H1 (cell line): ENCODE results near the gene FITM2. TPM values are rescaled to one million over a fixed set of nuclear protein-coding genes. Genes with fewer than 3 reads are reported as not detected.

Experiments
- CTCF ChIA-PET: fragments of 300-600 bp; sonication (Branson Sonifier 250); formaldehyde crosslinking; loops from one replicate; lab custom pipeline; 2021; ENCODE audit not compliant: partially characterized antibody; lab: Charles Lee
- POLR2A ChIA-PET: fragments of 300-600 bp; sonication (Branson Sonifier 250); formaldehyde crosslinking; loops from one replicate; lab custom pipeline; 2021; ENCODE audit warnings: inconsistent platforms; ENCODE audit not compliant: partially characterized antibody; lab: Charles Lee
- DNase-seq, 2 experiments: peaks; one replicate each; pipeline versions ENCODE4 v3.0.0 to v3.0.0-alpha.2; 2010 to 2022; ENCODE audit warnings: low spot score in 2 of 2, low read depth in 1 of 2, mixed read lengths in 1 of 2
- FAIRE-seq: peaks from 2 replicates; lab custom pipeline; 2011; peaks lifted over from hg19 to GRCh38; lab: Jason Lieb, UNC
- H2AFZ ChIP-seq: 2 replicates; pipeline ENCODE4 v1.8.1; 2012; ENCODE audit warnings: low read length, inconsistent platforms
- H2AK5ac ChIP-seq: 2 replicates; pipeline ENCODE4 v1.6.1; 2013; ENCODE audit warnings: low read depth, low read length
- H2BK120ac ChIP-seq: replicated peaks from 2 replicates; pipeline ENCODE3; 2013; ENCODE audit warnings: low read depth, low read length, inconsistent platforms
- H2BK12ac ChIP-seq: 2 replicates; pipeline ENCODE4 v1.6.1; 2013; ENCODE audit warnings: low read depth, low read length
- H2BK15ac ChIP-seq: 2 replicates; pipeline ENCODE4 v1.6.1; 2013; ENCODE audit warnings: low read length
- H2BK20ac ChIP-seq: 2 replicates; pipeline ENCODE4 v1.6.1; 2013; ENCODE audit warnings: low read length
- H2BK5ac ChIP-seq: 2 replicates; pipeline ENCODE4 v1.6.1; 2013; ENCODE audit warnings: low read depth, low read length
- H3K14ac ChIP-seq: 2 replicates; pipeline ENCODE4 v1.6.1; 2013; ENCODE audit warnings: inconsistent platforms; ENCODE audit not compliant: insufficient read length
- H3K18ac ChIP-seq: 2 replicates; pipeline ENCODE4 v1.6.1; 2013; ENCODE audit warnings: low read length; ENCODE audit errors: extremely low read depth
- H3K23ac ChIP-seq: 2 replicates; pipeline ENCODE4 v1.6.1; 2013; ENCODE audit warnings: inconsistent platforms; ENCODE audit not compliant: insufficient read length
- H3K23me2 ChIP-seq: 2 replicates; pipeline ENCODE4 v1.6.1; 2013; ENCODE audit warnings: low read depth, low read length
- H3K27ac ChIP-seq: 2 replicates; pipeline ENCODE4 v1.6.1; 2011; ENCODE audit warnings: low read depth, low read length, inconsistent platforms
- H3K27me3 ChIP-seq, 4 experiments: replicated peaks in 1 of 4; 1 replicate in 1 of 4; 2 replicates in 3 of 4; pipeline versions ENCODE4 v1.6.1 to v1.8.1; 2011 to 2013; ENCODE audit warnings: low read length in 3 of 4, mild to moderate bottlenecking in 3 of 4, inconsistent platforms in 2 of 4, mixed read lengths in 2 of 4, moderate library complexity in 1 of 4; ENCODE audit not compliant: control insufficient read depth in 3 of 4, insufficient read depth in 3 of 4; ENCODE audit errors: extremely low read depth in 1 of 4
- H3K36me3 ChIP-seq, 4 experiments: 2 replicates each; pipeline versions ENCODE4 v1.6.1 to v1.8.1; 2011 to 2013; ENCODE audit warnings: mild to moderate bottlenecking in 4 of 4, low read length in 3 of 4, moderate library complexity in 2 of 4, control low read depth in 1 of 4, inconsistent platforms in 1 of 4; ENCODE audit not compliant: insufficient read depth in 4 of 4, control insufficient read depth in 2 of 4
- H3K4ac ChIP-seq: replicated peaks from 2 replicates; pipeline ENCODE3; 2013; ENCODE audit warnings: low read length, low read depth, mixed read lengths, inconsistent platforms; ENCODE audit not compliant: insufficient read length
- H3K4me1 ChIP-seq, 4 experiments: replicated peaks in 1 of 4; 1 replicate in 1 of 4; 2 replicates in 3 of 4; pipeline versions ENCODE4 v1.6.1 to v1.8.1; 2011 to 2013; ENCODE audit warnings: low read length in 3 of 4, inconsistent platforms in 2 of 4, mixed read lengths in 1 of 4; ENCODE audit not compliant: insufficient read depth in 4 of 4, control insufficient read depth in 3 of 4
- H3K4me2 ChIP-seq, 2 experiments: 2 replicates each; pipeline versions ENCODE4 v1.6.1 to v1.8.1; 2011 to 2013; ENCODE audit warnings: low read depth in 2 of 2, low read length in 2 of 2, control low read depth in 1 of 2, inconsistent platforms in 1 of 2, mild to moderate bottlenecking in 1 of 2; ENCODE audit not compliant: insufficient read depth in 1 of 2
- H3K4me3 ChIP-seq, 4 experiments: fragments of 200-600, 300-600 bp in 1 of 4; sonication (generic), shearing (Covaris generic), sonication (Bioruptor Twin) in 1 of 4; 2 replicates each; pipeline versions ENCODE4 v1.5.1 to v1.8.1; 2011 to 2016; ENCODE audit warnings: low read length in 4 of 4, low read depth in 3 of 4, control low read depth in 2 of 4, inconsistent platforms in 2 of 4, mild to moderate bottlenecking in 2 of 4, mixed read lengths in 1 of 4, moderate library complexity in 1 of 4; ENCODE audit not compliant: insufficient read depth in 2 of 4; ENCODE audit errors: extremely low read depth in 1 of 4
- H3K56ac ChIP-seq: replicated peaks from 2 replicates; pipeline ENCODE3; 2013; ENCODE audit warnings: low read depth, mild to moderate bottlenecking, mixed read lengths, low read length, inconsistent platforms; ENCODE audit not compliant: insufficient read length
- H3K79me1 ChIP-seq: 2 replicates; pipeline ENCODE4 v1.6.1; 2013; ENCODE audit warnings: low read depth, low read length, control low read depth
- H3K79me2 ChIP-seq, 2 experiments: 2 replicates each; pipeline versions ENCODE4 v1.6.1 to v1.8.1; 2012 to 2013; ENCODE audit warnings: low read length in 2 of 2, mild to moderate bottlenecking in 2 of 2, inconsistent platforms in 1 of 2; ENCODE audit not compliant: insufficient read depth in 2 of 2, control insufficient read depth in 1 of 2
- H3K9ac ChIP-seq, 4 experiments: replicated peaks in 1 of 4; 1 replicate in 1 of 4; 2 replicates in 3 of 4; pipeline versions ENCODE4 v1.6.1 to v1.8.1; 2011 to 2013; ENCODE audit warnings: low read depth in 3 of 4, low read length in 3 of 4, control low read depth in 2 of 4, mild to moderate bottlenecking in 2 of 4, moderate library complexity in 2 of 4, inconsistent platforms in 1 of 4; ENCODE audit errors: extremely low read depth in 1 of 4
- H3K9me3 ChIP-seq, 2 experiments: 2 replicates each; pipeline versions ENCODE4 v1.6.1 to v1.8.1; 2012 to 2013; ENCODE audit warnings: mild to moderate bottlenecking in 2 of 2, moderate library complexity in 2 of 2, control low read depth in 1 of 2, inconsistent platforms in 1 of 2, low read depth in 1 of 2, low read length in 1 of 2, mixed read lengths in 1 of 2; ENCODE audit not compliant: insufficient read depth in 2 of 2
- H4K20me1 ChIP-seq, 2 experiments: replicated peaks in 1 of 2; 2 replicates each; pipeline versions ENCODE3 to v1.8.1; 2011 to 2013; ENCODE audit warnings: inconsistent platforms in 2 of 2, low read length in 2 of 2, mild to moderate bottlenecking in 1 of 2; ENCODE audit not compliant: insufficient read depth in 2 of 2, control insufficient read depth in 1 of 2
- H4K5ac ChIP-seq: 2 replicates; pipeline ENCODE4 v1.6.1; 2013; ENCODE audit warnings: low read length, low read depth, mixed read lengths, inconsistent platforms; ENCODE audit not compliant: insufficient read length
- H4K8ac ChIP-seq: 2 replicates; pipeline ENCODE4 v1.8.0; 2013; ENCODE audit warnings: mild to moderate bottlenecking, moderate library complexity, low read length, inconsistent platforms; ENCODE audit not compliant: insufficient read depth; ENCODE audit errors: extremely low read depth
- H4K91ac ChIP-seq: replicated peaks from 2 replicates; pipeline ENCODE3; 2013; ENCODE audit warnings: low read length, mixed read lengths, inconsistent platforms; ENCODE audit not compliant: insufficient read length
- CREB1 ChIP-seq: IDR thresholded peaks from 2 replicates; pipeline ENCODE4 v1.6.1; 2012; ENCODE audit warnings: inconsistent platforms
- EGR1 ChIP-seq: IDR thresholded peaks from 2 replicates; pipeline ENCODE4 v1.6.1; 2011; ENCODE audit warnings: low read depth, low read length, borderline replicate concordance
- JUND ChIP-seq: IDR thresholded peaks from 2 replicates; pipeline ENCODE4 v1.6.1; 2011; ENCODE audit warnings: mild to moderate bottlenecking, improper control_type of control experiment, low read length
- WGBS, 2 experiments: shearing (Covaris generic) in 1 of 2; methylation state at CpG; one replicate each; pipeline versions ENCODE4 v1.1.6 to v1.1.7; 2013 to 2015; ENCODE audit warnings: low lambda C conversion rate in 2 of 2, mixed read lengths in 2 of 2, inconsistent platforms in 1 of 2, low coverage in 1 of 2, missing lambda C conversion rate in 1 of 2; ENCODE audit not compliant: insufficient replicate concordance in 2 of 2, insufficient coverage in 1 of 2, insufficient read length in 1 of 2; ENCODE audit errors: extremely low coverage in 1 of 2, missing lambda C conversion rate in 1 of 2; 5-methylcytosine and 5-hydroxymethylcytosine counted together
- long read RNA-seq, 2 experiments: library from RNA in 1 of 2; library from capped mRNA in 1 of 2; stranded (forward); transcript quantifications; one replicate each; pipeline ENCODE4 v2.0.0, GENCODE V29; 2021; ENCODE audit warnings: inconsistent platforms in 1 of 2
- polyA minus RNA-seq, 3 experiments: library from RNA; depleted of rRNA, polyadenylated mRNA; stranded (reverse); fragments of >200 nt; gene quantifications; 1 replicate in 2 of 3; 2 replicates in 1 of 3; pipeline ENCODE4 v1.2.3, GENCODE V29; 2011
- polyA plus RNA-seq, 7 experiments: library from polyadenylated mRNA; depleted of rRNA in 3 of 7; stranded (reverse) in 5 of 7; unstranded in 2 of 7; fragments of >200 nt in 5 of 7; fragments of 200-250 nt in 2 of 7; gene quantifications; 1 replicate in 5 of 7; 2 replicates in 1 of 7; 4 replicates in 1 of 7; pipeline versions ENCODE4 v1.2.1 to v1.2.3, GENCODE V29; 2011 to 2013; ENCODE audit warnings: missing spikeins in 2 of 7, mixed read lengths in 2 of 7
- total RNA-seq: library from RNA; stranded (reverse); fragmentation: NEBNext Ultra II Directional; extraction: Animal tissue kit (Norgen Biotek cat#: 25700); gene quantifications from 2 replicates; pipeline ENCODE4 v1.2.1, GENCODE V29; 2021
- TF ChIP-seq, protein P1 (sequence below), 3 experiments: IDR thresholded peaks; 1 replicate in 2 of 3; 2 replicates in 1 of 3; pipeline versions ENCODE4 v1.5.1 to v1.6.1; 2011; ENCODE audit warnings: low read length in 3 of 3, mild to moderate bottlenecking in 3 of 3, inconsistent platforms in 2 of 3, low read depth in 1 of 3, moderate library complexity in 1 of 3; ENCODE audit not compliant: insufficient read depth in 1 of 3; ENCODE audit errors: control extremely low read depth in 1 of 3

Gene FITM2, protein sequence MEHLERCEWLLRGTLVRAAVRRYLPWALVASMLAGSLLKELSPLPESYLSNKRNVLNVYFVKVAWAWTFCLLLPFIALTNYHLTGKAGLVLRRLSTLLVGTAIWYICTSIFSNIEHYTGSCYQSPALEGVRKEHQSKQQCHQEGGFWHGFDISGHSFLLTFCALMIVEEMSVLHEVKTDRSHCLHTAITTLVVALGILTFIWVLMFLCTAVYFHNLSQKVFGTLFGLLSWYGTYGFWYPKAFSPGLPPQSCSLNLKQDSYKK
- total RNA-seq = 2.0 and 2.1 TPM in 2 replicates
- polyA plus RNA-seq (2011; rRNA removed) = 1.1 and 1.2 TPM in 2 replicates
- 1.1 TPM for polyA plus RNA-seq (2011; cell fraction: cytosol; rRNA removed)
- polyA plus RNA-seq (2011; cell fraction: nucleus; rRNA removed) = 1.9 TPM
- polyA plus RNA-seq (2012, experiment 1 of 2) = 1.3 to 1.7 TPM (median 1.6 TPM) in 4 replicates
- polyA plus RNA-seq (2012, experiment 2 of 2) = 1.5 TPM
- polyA plus RNA-seq (2013, experiment 1 of 2) = 2.0 TPM
- polyA plus RNA-seq (2013, experiment 2 of 2) = 2.5 TPM
- 1.5 and 2.8 TPM in 2 replicates for polyA minus RNA-seq (2011; rRNA and poly(A)+ RNA removed)
- polyA minus RNA-seq (2011; cell fraction: cytosol; rRNA and poly(A)+ RNA removed) = 1.1 TPM
- polyA minus RNA-seq (2011; cell fraction: nucleus; rRNA and poly(A)+ RNA removed) = 1.2 TPM
- long read RNA-seq, experiment 1 = 0 reads
- long read RNA-seq, experiment 2, full-length matches to known transcripts = 1 of 1 reads
- long read RNA-seq, experiment 2, partial matches to known transcripts = 0 of 1 reads
- long read RNA-seq, experiment 2, other reads (novel, unspliced or antisense) = 0 of 1 reads

DNA sequence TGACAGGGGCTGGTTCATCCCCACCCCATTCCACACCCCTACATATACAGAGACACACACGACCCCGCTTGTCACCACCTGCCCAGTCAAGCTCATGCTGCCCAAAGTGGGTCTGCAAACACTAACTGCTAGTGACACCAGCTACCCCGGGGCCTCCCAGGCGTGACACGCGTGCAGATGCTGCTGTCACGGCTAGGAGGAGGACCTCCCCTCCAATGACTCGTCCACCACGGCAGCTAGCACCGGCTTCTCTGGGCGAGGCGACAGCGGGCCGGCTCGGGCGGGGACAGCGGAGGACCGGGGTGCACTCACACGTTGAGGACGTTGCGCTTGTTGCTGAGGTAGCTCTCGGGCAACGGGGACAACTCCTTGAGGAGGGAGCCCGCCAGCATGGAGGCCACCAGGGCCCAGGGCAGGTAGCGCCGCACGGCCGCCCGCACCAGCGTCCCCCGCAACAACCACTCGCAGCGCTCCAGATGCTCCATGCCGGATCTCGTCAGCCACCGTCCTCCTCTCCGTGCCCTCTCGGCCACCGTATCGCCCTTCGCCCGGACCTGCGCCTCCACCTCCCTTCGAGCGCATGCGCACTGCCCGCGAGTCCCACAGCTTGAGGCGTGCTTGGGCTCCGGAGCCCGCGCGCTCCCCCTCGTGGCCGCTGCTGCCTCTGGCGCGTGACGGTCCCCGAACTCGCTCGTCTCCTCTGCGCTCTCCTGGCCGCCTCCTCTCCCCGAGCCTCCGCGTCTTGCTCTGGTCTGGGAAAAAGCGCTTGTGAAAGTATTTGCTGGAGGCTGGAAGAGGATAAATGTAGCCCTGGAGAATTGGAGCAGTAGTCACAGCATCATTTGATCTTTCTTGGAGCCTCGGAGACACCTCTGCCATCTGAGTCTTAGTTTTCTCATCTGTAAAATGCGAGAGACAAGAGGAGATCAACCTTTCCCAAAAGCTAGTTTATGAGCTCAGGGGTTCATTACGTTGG lies at the start of gene FITM2:
TSS of gene FITM2 (minus strand) at position 539 of the 976 bp plus-strand sequence. CDS start at position 485, 54 bp downstream.
- Histone ChIP-seq H3K27ac (no peak within 1 kb of the TSS), H4K91ac (no peak within 1 kb of the TSS), H3K9me3 (no peaks in the 10 kb centered on the region), H2BK120ac (no peak within 1 kb of the TSS), H4K8ac (no peak within 1 kb of the TSS), H3K4me1 (peaks cover 0 to 5% (median 2%) of the 10 kb centered on the region in 4 experiments; a peak in 2 of 7 replicates), H3K56ac (no peak within 1 kb of the TSS), H3K27me3 (peaks cover 0 to 18% (median 8%) of the 10 kb centered on the region in 4 experiments; a peak in 4 of 7 replicates), H3K79me1 (no peaks in the 10 kb centered on the region), H3K79me2 (no peaks in the 10 kb centered on the region), H3K4ac (no peak within 1 kb of the TSS), H2BK20ac (no peak within 1 kb of the TSS), H3K36me3 (no peaks in the 10 kb centered on the region), H2BK15ac (no peak within 1 kb of the TSS), H3K9ac (peak within 1 kb of the TSS in 3 of 4 experiments; percentile 1 to 38 (median 38); a peak in 2 of 7 replicates), H2BK5ac (peak within 1 kb of the TSS; percentile 81), H3K4me2 (peak within 1 kb of the TSS; percentile 72 to 99), H2AK5ac (no peak within 1 kb of the TSS), H3K18ac (no peak within 1 kb of the TSS; the same call in 1 of the 2 replicates), H4K20me1 (no peaks in the 10 kb centered on the region), H3K14ac (no peak within 1 kb of the TSS), H3K23me2 (peaks cover 5% of the 10 kb centered on the region), H2AFZ (peak within 1 kb of the TSS; percentile 47), H3K4me3 (peak within 1 kb of the TSS; percentile 57 to 79 (median 76)), H3K23ac (no peak within 1 kb of the TSS), H2BK12ac (0 out of 2 replicates have a peak within 1 kb of the TSS, but pooled peaks have one; percentile 7), H4K5ac (no peak within 1 kb of the TSS)
- 5% methylated on average over 65 of the region's 70 CpGs; no CpG with 5 or more reads in 1 of the 2 experiments for WGBS, 2 experiments
- ChIA-PET POLR2A (interaction anchor here (1.0 to 2.9 kb wide), 2 partner anchors 15 to 76 kb away, joined by 4 to 14 read pairs; no protein-coding TSS in a partner anchor), CTCF (interaction anchor here (0.6 to 11.3 kb wide), 43 partner anchors 9 to 1214 kb away, joined by 3 to 139 read pairs (median 3); partner anchors contain the start of genes GDAP1L1 and R3HDML)
- DNase-seq (peak; percentile 93 to 99), FAIRE-seq (no peak)
- TF ChIP-seq JUND = no peak
- peak; percentile 78 for TF ChIP-seq CREB1
- TF ChIP-seq, protein P1, sequence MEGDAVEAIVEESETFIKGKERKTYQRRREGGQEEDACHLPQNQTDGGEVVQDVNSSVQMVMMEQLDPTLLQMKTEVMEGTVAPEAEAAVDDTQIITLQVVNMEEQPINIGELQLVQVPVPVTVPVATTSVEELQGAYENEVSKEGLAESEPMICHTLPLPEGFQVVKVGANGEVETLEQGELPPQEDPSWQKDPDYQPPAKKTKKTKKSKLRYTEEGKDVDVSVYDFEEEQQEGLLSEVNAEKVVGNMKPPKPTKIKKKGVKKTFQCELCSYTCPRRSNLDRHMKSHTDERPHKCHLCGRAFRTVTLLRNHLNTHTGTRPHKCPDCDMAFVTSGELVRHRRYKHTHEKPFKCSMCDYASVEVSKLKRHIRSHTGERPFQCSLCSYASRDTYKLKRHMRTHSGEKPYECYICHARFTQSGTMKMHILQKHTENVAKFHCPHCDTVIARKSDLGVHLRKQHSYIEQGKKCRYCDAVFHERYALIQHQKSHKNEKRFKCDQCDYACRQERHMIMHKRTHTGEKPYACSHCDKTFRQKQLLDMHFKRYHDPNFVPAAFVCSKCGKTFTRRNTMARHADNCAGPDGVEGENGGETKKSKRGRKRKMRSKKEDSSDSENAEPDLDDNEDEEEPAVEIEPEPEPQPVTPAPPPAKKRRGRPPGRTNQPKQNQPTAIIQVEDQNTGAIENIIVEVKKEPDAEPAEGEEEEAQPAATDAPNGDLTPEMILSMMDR (IDR thresholded peaks at IDR 0.05; ENCODE audit: control extremely low read depth in 1 of 3, insufficient read depth in 1 of 3, low read depth in 1 of 3, low read length in 3 of 3) = peak; percentile 90 to 93 (median 92)
- TF ChIP-seq EGR1 = no peak
